ENCODE results near the gene RASD1.
"Not testable (repeated sequence)": the region's sequence is repeated elsewhere in the genome, so short reads cannot be mapped to it uniquely, and the experiment has no call there.

RASD1 gene

GRCh38 chr17:17469358-17469757 is 26.8 kb downstream of the RASD1 start:
- DNase-seq (ENCODE audit: low read depth), result no peak

GRCh38 chr17:17468217-17469010 is 27.8 kb downstream of the RASD1 start:
- no peak for DNase-seq (ENCODE audit: low read depth)

GRCh38 chr17:17467720-17468119 is 28.5 kb downstream of the RASD1 start:
- no peak for DNase-seq (ENCODE audit: low read depth)

- no peak for DNase-seq (ENCODE audit: low read depth)
These were observed 29.2 kb downstream of the RASD1 start for GRCh38 chr17:17467016-17467415.

GRCh38 chr17:17466511-17466910 is 29.7 kb downstream of the RASD1 start:
- no peak for DNase-seq (ENCODE audit: low read depth)

- not testable (repeated sequence) for DNase-seq (ENCODE audit: low read depth)
These were observed 30.3 kb downstream of the RASD1 start for GRCh38 chr17:17465878-17466277.

- DNase-seq (ENCODE audit: low read depth), result no peak
These were observed 32.4 kb downstream of the RASD1 start for GRCh38 chr17:17463821-17464220.

- no peak for DNase-seq (ENCODE audit: low read depth)
These were observed 34.0 kb downstream of the RASD1 start for GRCh38 chr17:17462048-17462824.

GRCh38 chr17:17460038-17460437 is 36.2 kb downstream of the RASD1 start:
- no peak for DNase-seq (ENCODE audit: low read depth)

GRCh38 chr17:17457680-17458079 is 38.5 kb downstream of the RASD1 start:
- no peak for DNase-seq (ENCODE audit: low read depth)

GRCh38 chr17:17456251-17456650 is 39.9 kb downstream of the RASD1 start:
- DNase-seq (ENCODE audit: low read depth), result no peak

- no peak for DNase-seq (ENCODE audit: low read depth)
These were observed 41.0 kb downstream of the RASD1 start for GRCh38 chr17:17455173-17455572.

- DNase-seq (ENCODE audit: low read depth), result not testable (repeated sequence)
These were observed 41.5 kb downstream of the RASD1 start for GRCh38 chr17:17454700-17455099.

- DNase-seq (ENCODE audit: low read depth), result no peak
These were observed 41.9 kb downstream of the RASD1 start for GRCh38 chr17:17454276-17454675.

- DNase-seq (ENCODE audit: low read depth), result no peak
These were observed 43.1 kb downstream of the RASD1 start for GRCh38 chr17:17453088-17453487.

GRCh38 chr17:17448723-17449122 is 47.5 kb downstream of the RASD1 start:
- no peak for DNase-seq (ENCODE audit: low read depth)

GRCh38 chr17:17448076-17448475 is 48.1 kb downstream of the RASD1 start:
- DNase-seq (ENCODE audit: low read depth), result no peak

GRCh38 chr17:17447264-17447663 is 48.9 kb downstream of the RASD1 start:
- DNase-seq (ENCODE audit: low read depth), result no peak

- DNase-seq (ENCODE audit: low read depth), result no peak
These were observed 49.5 kb downstream of the RASD1 start for GRCh38 chr17:17446666-17447155.

GRCh38 chr17:17445925-17446665 is 50.1 kb downstream of the RASD1 start:
- DNase-seq (ENCODE audit: low read depth), result no peak

- no peak for DNase-seq (ENCODE audit: low read depth)
These were observed 50.8 kb downstream of the RASD1 start for GRCh38 chr17:17445296-17445924.

Data from T-helper 22 cell (primary cell).